Uterus (tissue), 2 donors: Measurements from ENCODE around the gene GOLT1A.

Experiments
- POLR2A ChIP-seq, 2 donors: fragments of 450-650 bp; IDR thresholded peaks; one replicate each; pipeline ENCODE4 v1.6.1; 2016; ENCODE audit warnings: antibody characterized with exemption in 2 of 2, mild to moderate bottlenecking in 1 of 2, moderate library complexity in 1 of 2
- TF ChIP-seq, protein P1 (sequence below), 4 experiments: fragments of 200-600 bp in 2 of 4; fragments of 450-650 bp in 2 of 4; sonication (generic) in 2 of 4; IDR thresholded peaks; one replicate each; pipeline ENCODE4 v1.5.1; 2016 to 2019; ENCODE audit warnings: antibody characterized with exemption in 4 of 4, mild to moderate bottlenecking in 2 of 4, moderate library complexity in 1 of 4

DNA sequence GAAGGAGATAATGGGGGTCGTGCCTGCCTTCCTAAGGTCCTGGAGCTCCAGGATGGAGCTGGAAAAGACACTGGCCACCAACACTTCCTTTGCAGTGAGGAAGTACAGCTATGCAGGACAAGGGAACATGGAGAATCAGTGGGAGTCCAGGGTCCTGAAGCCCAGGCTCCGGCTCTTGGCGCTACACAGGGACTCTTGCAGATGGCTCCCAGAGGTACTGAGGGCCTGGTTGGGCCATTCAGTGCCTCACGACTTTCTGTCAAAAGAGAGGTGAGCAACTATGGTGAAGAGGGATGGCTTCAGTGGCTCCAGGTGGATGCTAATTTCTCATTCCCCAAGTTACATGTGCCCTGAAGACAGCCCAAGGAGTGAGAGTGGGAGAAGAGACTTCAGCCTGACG, 60.1 kb downstream of the GOLT1A start:
- TF ChIP-seq POLR2A (IDR thresholded peaks at IDR 0.05), result no peak
- TF ChIP-seq, protein P1, sequence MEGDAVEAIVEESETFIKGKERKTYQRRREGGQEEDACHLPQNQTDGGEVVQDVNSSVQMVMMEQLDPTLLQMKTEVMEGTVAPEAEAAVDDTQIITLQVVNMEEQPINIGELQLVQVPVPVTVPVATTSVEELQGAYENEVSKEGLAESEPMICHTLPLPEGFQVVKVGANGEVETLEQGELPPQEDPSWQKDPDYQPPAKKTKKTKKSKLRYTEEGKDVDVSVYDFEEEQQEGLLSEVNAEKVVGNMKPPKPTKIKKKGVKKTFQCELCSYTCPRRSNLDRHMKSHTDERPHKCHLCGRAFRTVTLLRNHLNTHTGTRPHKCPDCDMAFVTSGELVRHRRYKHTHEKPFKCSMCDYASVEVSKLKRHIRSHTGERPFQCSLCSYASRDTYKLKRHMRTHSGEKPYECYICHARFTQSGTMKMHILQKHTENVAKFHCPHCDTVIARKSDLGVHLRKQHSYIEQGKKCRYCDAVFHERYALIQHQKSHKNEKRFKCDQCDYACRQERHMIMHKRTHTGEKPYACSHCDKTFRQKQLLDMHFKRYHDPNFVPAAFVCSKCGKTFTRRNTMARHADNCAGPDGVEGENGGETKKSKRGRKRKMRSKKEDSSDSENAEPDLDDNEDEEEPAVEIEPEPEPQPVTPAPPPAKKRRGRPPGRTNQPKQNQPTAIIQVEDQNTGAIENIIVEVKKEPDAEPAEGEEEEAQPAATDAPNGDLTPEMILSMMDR (IDR thresholded peaks at IDR 0.05), result no peak
